ENCODE measurements around the gene RAPGEF1. TPM values are rescaled to one million over a fixed set of nuclear protein-coding genes. Genes with fewer than 3 reads are reported as not detected.

The RAPGEF1 gene
- total and polyA plus RNA-seq, 7 donors = 72.3 to 319 (median 268) TPM

- intact Hi-C loops (cut with DNase I) = no loop called here
- H3K9me3 ChIP-seq = no peaks in the 10 kb centered on the region
- ATAC-seq (no peak), DNase-seq (no peak)
- no peak overlapping the region for H3K27ac ChIP-seq
- H3K36me3 ChIP-seq (ENCODE audit: insufficient read depth in 1 of 2, low read depth in 1 of 2) = peaks cover 0 to 57% of the 10 kb centered on the region in 2 donors
- peaks cover 39% of the 10 kb centered on the region for H3K4me1 ChIP-seq
- no peak overlapping the region for H3K4me3 ChIP-seq
- TF ChIP-seq CTCF (IDR thresholded peaks at IDR 0.05) = no peak
- WGBS, 3 donors = 92 to 97% (median 96%) methylated on average over 7 of the region's 7 CpGs
- no peaks in the 10 kb centered on the region for H3K27me3 ChIP-seq (ENCODE audit: insufficient read depth in 3 of 3, low read length in 2 of 3)
Measured at GRCh38 chr9:131612851-131613250, 127.0 kb downstream of the RAPGEF1 start.

- H3K4me3 ChIP-seq = no peak overlapping the region
- peaks cover 0 to 53% of the 10 kb centered on the region in 2 donors for H3K36me3 ChIP-seq (ENCODE audit: insufficient read depth in 1 of 2, low read depth in 1 of 2)
- DNase-seq (no peak), ATAC-seq (no peak)
- no peaks in the 10 kb centered on the region for H3K27me3 ChIP-seq (ENCODE audit: insufficient read depth in 3 of 3, low read length in 2 of 3)
- no peaks in the 10 kb centered on the region for H3K9me3 ChIP-seq
- 77 to 83% (median 80%) methylated on average over 11 of the region's 11 CpGs for WGBS, 3 donors
- intact Hi-C loops (cut with DNase I) = no loop called here
- no peak for TF ChIP-seq CTCF (IDR thresholded peaks at IDR 0.05)
- peaks cover 47% of the 10 kb centered on the region for H3K4me1 ChIP-seq
- no peak overlapping the region for H3K27ac ChIP-seq
Measured at GRCh38 chr9:131611586-131612315, 128.1 kb downstream of the RAPGEF1 start.

GRCh38 chr9:131610231-131610761, 129.6 kb downstream of the RAPGEF1 start:
- Histone ChIP-seq H3K27me3 (ENCODE audit: insufficient read depth in 3 of 3, low read length in 2 of 3) (no peaks in the 10 kb centered on the region), H3K4me1 (peaks cover 47% of the 10 kb centered on the region), H3K27ac (peak overlapping the region; percentile 94), H3K9me3 (no peaks in the 10 kb centered on the region), H3K36me3 (ENCODE audit: insufficient read depth in 1 of 2, low read depth in 1 of 2) (peaks cover 0 to 53% of the 10 kb centered on the region in 2 donors), H3K4me3 (no peak overlapping the region)
- DNase-seq (peak in 1 of 2 donors; percentile 50), ATAC-seq (peak in 3 of 4 donors; percentile 8 to 19 (median 14))
- intact Hi-C loops (cut with DNase I) = no loop called here
- no peak for TF ChIP-seq CTCF (IDR thresholded peaks at IDR 0.05)
- WGBS, 3 donors = 47 to 60% (median 59%) methylated on average over 7 of the region's 7 CpGs

- WGBS, 3 donors = 9 to 20% (median 15%) methylated on average over 14 of the region's 14 CpGs
- ATAC-seq (peak; percentile 15 to 42 (median 20)), DNase-seq (peak in 1 of 2 donors; percentile 51)
- Histone ChIP-seq H3K27ac (peak overlapping the region; percentile 94), H3K9me3 (no peaks in the 10 kb centered on the region), H3K36me3 (ENCODE audit: insufficient read depth in 1 of 2, low read depth in 1 of 2) (peaks cover 0 to 53% of the 10 kb centered on the region in 2 donors), H3K4me3 (peak overlapping the region; percentile 31), H3K4me1 (peaks cover 47% of the 10 kb centered on the region), H3K27me3 (ENCODE audit: insufficient read depth in 3 of 3, low read length in 2 of 3) (no peaks in the 10 kb centered on the region)
- no peak for TF ChIP-seq CTCF (IDR thresholded peaks at IDR 0.05)
- intact Hi-C loops (cut with DNase I) = loop anchor here in 1 of 2 donors (5.0 kb wide), 1 partner anchor 43 kb away; no protein-coding TSS in a partner anchor
Measured at GRCh38 chr9:131609099-131609830, 130.6 kb downstream of the RAPGEF1 start.

Measured in psoas muscle (tissue), 8 donors.